Activated gamma-delta T cell (primary cell): Measurements from ENCODE around the gene NUP210.
"Not testable (repeated sequence)": the region's sequence is repeated elsewhere in the genome, so short reads cannot be mapped to it uniquely, and the experiment has no call there.

Experiments
- DNase-seq: peaks from one replicate; lab custom pipeline; 2025; lab: John Stamatoyannopoulos, UW

NUP210 gene

DNA sequence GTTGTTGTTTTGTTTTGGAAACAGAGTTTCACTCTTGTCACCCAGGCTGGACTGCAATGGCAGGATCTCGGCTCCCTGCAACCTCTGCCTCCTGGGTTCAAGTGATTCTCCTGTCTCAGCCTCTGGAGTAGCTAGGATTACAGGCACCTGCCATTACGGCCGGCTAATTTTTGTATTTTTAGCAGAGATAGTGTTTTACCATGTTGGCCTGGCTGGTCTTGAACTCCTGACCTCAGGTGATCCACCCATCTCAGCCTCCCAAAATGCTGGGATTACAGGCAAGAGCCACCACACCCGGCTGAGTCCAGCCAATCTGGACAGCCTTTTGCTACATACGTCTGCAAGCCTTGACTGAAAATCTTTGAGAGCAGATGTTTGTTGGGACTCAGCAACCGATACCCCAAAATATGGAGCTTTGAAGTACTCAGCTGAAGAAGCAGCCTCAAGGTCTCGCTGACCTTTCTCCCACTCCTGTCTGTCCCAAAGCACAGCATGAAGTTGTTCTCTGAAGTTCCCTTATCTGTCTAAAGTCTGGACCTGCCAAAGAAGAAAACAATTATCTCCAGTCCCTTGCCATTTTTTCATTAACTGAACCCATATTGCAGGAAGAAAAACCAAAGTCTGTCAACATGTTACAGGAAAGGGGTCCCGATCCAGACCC is 9.6 kb upstream of the NUP210 start:
- DNase-seq: no peak

GRCh38 chr3:13428678-13429077 is 8.6 kb upstream of the NUP210 start:
- not testable (repeated sequence) for DNase-seq

DNA sequence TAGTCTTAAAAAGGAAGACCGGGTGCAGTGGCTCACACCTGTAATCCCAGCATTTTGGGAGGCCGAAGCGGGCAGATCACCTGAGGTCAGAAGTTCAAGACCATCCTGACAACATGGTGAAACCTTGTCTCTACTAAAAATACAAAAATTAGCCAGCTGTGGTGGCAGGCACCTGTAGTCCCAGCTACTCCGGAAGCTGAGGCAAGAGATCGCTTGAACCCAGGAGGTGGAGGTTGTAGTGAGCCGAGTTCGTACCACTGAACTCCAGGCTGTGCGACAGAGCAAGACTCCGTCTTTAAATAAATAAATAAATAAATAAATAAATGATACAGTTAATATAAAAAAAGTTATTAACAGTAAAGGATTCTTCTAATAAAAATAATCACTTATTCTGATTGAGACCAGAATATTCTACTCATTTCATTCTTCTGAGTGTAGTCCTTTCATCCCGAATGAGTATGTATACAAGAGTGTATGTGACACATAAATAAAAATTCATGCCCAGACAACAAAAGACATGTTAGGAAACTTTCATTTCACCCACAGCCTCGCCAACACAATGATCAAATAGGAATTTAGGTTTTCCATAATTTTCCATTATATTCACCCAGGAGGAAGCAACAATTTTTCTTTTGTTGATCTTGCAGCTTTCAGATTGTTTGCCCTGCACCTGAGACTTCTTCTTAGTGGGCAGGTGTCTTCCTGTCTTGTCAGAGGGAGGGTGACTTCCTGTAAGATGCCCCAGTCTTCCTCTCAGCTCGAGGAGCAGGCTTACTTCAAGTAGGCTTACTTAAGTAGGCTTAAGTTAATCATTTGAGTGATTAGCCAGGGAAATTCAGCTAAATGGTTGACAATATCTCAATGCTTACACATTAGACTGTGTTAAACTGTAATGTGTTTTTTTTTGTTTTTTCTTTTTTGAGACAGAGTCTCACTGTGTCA is 7.8 kb upstream of the NUP210 start:
- no peak for DNase-seq

DNA sequence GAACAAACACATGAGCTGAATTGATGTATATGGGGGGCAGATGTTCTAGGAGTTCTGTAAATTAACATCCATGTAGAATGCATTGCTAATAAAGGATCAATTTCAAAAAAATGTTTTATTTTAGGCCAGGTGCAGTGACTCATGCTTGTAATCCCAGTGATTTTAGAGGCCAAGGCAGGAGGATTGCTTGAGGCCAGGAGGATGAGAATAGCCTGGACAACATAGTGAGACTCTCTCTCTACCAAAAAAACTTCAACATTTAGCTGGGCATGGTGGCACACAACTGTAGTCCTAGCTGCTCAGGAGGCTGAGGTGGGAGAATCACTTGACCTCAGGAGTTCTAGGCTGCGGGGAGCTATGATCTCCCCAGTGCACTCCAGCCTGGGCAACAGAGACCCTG is 6.5 kb upstream of the NUP210 start:
- DNase-seq: no peak

DNA sequence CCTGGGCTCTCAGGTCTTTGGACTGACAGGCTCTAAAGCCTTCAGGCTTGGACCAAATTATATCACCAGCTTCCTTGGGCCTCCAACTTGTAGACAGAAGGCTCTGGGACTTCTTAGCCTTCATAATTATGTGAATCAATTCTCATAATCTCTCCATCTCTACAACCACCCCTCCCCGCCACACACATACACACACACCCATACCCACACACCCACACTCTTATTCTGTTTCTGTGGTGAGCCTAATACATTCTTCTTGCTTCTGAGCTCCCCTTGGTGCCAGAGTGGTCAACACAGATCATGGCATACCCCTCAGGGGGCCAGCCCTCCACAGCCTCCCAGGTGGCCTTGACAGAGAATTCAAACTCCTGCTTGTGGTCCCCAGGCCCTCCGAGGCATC is 5.6 kb upstream of the NUP210 start:
- DNase-seq: no peak

GRCh38 chr3:13424865-13425617 is 4.9 kb upstream of the NUP210 start:
- no peak for DNase-seq

- no peak for DNase-seq
Observed at GRCh38 chr3:13424141-13424844, 4.2 kb upstream of the NUP210 start.

- peak; percentile 37 for DNase-seq
Observed at GRCh38 chr3:13420831-13421765, 976 bp upstream of the NUP210 start.

- DNase-seq: peak; percentile 51
Observed at GRCh38 chr3:13419505-13420044, 547 bp downstream of the NUP210 start.

DNA sequence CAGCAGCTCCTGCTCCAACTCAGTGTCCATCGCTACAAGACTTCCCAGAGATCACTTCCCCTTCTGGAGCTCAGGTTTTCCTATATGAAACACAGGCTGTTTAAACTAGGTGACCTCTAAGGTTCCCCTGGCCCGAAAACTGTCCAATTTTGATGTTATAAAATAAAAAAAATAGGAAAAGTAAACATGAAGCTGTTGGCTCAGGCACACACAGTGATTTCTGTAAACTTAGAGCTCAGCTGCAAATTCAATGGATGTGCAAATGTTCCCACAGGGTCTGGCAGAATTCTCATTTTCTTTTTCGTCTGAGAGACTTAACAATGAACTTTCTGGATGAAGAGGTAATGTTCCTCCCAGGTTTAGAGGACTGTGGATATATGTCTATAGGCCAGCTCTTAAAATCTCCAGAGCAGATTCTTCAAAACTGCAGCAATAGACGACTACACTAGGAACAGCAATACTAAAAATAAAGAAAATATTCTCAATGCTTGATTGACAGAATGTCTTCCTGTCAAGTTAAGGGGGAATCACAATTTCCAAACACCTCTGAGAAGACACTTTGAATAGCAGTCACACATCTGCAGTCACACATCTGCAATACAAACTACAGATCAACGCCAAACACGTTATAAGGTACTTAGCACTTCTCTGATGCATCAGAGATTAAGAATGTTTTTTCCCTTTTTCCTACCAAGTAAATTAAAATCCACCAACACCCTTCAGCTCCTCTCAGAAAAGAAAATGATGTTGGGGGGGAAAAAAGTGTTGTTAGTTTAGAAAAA is 2.8 kb downstream of the NUP210 start:
- no peak for DNase-seq

DNA sequence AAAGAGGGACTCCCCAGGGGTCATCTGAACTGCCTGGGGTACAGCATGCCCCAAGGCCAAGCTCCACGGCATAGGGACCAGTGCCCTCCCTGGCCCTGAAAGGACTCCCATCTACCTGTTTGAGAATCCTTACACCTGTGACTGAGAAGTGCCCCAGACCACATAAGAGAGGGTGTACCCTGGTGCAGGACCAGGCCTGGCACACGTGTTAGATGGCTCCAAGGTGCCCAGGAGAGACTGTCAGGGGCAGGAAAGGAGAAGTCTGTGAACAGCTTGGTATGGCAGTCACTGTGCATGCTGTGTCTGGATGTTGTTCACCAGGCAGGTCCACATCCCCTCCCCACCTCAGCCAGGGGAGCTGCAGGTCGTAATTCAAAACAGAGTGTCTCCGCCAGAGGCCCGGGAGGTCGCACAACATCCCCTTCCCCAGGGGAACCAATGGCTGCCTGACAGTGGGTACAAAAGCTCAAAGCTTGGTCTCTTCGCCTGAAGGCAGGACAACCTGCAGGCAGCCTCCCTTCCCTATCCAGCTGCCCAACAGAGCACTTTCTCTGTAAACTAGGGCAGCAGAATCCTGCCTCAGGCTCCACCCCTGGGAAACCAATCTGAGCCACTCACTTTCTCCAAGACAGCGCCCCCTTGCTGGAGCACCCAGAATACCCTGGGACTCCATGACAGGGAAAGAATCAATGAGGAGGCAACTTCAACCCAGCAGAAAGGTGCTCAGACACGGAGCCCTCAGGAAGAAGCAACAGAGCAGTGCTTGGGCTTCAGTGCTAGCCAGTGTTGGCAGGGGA is 3.9 kb downstream of the NUP210 start:
- no peak for DNase-seq

DNA sequence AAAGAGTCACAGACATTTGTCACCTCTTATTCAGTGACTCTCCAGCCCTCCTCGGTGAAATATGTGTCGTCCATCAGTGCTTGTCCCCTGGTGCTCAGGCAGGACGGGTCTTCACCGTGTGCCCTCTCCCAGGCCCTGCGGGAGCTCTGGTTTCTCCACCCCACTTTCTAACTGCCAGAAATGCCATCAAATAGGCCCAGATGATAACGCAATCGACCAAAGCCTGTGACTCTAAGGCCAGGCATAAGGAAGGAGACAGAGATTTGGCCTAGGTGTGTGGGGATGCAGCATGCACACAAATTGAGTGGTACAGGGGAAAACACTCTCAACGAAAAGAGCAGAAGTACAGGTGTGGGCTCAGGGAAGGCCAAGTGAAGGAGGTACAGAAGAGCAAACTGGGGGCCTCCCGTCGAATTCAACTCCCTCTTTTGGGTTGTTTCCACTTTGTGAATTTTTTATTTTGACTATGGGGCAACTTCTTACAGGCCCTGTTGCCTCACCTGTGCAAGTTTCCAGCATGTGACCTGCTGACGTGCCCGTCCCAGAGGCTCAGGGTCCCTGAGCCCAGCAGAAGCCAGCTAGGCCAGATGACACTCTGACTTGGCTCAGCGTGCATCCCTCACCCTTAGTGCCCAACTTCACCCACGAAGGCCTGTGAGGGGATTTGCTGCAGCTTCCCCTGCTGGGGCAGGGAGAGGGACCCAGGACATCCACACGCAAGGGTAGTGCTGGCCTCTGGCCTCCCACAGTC is 4.7 kb downstream of the NUP210 start:
- no peak for DNase-seq

- peak; percentile 50 for DNase-seq
Observed at GRCh38 chr3:13414040-13414729, 5.9 kb downstream of the NUP210 start.

DNA sequence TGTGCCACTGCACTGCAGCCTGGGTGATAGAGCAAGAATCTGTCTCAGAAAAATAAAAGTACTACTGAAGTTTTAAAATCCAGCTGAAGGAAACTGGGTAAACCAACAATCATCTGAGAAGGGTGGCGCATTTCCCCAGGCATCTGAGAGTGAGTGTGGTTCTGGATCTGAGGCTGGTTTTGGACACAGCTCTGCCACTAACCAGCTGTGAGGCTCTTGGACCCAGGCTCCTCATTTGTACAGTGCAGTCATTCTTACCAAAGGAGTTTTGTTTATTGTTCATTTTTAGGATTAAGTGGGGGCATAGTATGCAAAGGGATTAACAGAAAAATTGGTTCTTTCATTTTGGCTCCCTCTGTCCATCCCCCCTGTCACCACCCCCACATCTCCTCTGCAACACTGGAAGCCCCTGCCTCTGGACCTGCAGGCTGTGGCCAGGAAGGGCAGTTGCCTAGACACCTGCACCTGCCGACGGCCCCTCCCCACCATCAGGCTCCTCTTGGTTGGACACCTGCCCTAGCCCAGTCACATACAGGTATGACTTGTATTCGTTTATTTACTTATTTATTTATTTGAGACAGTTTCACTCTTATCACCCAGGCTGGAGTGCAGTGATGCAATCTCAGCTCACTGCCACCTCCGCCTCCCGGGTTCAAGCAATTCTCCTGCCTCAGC is 8.8 kb downstream of the NUP210 start:
- no peak for DNase-seq

DNA sequence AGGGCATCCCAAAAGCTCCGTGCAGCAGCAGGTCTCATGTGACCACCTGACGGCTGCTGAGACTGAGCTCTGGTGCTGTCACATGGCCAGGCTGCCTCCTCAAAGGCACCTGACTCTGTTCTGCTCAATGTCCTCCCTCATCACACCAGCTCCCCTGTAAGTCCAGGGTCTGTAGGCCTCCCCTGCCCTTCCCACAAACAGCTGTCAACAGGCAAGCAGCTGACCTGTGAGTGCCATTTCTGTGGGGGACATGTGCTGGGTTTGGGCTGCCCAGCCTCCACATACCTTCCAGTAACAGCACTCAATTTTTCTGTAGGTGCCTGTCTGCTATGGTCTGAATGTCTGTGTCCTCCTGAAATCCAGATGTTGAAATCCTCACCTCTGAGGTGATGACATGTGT is 11.2 kb downstream of the NUP210 start:
- DNase-seq: no peak

DNA sequence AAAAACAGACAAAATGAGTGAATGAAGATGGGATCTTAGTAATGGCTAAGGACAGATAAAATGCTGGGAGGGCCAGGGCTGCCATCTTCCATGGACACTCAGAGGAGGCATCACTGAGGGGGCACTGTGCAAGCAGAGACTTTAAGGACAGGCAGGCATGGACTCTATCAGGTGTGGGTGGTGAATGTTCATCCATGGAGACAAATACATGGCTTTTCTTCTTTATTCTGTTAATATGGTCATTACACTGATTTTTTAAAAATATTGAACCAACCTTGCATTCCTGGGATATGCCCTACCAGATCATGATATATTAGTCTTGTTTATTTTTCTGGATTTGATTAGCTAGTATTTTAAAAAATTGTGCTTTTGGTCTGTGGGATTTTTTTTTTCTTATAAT is 12.2 kb downstream of the NUP210 start:
- DNase-seq: no peak

DNA sequence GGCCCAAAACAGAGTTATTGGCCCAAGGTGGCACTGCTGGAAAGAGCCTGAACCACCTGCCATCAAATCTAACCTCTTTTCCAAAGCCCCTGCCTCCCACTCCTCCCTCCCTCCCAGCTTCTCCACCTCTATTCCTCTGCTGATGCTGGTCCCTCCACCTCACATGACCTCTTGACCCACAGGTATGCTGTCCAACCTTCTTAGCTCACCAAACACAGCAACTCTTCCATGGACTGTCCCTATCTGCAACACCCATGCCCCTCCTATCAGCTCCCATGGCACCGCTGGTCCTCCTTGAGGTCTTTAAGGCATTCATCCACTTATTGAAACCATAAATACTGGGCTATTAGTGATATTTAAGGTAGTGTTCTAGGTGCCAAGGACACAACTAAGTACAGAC is 12.6 kb downstream of the NUP210 start:
- no peak for DNase-seq
